HG03378 (cell line): ENCODE results near the gene NEURL3.
A peak's percentile ranks its signal among the peaks of the same experiment; 100 is the strongest.

Experiments
- ATAC-seq: cut with Tn5 transposase; IDR thresholded peaks from one replicate; pipeline ENCODE4 v1.9.1; 2021; ENCODE audit warnings: mild to moderate bottlenecking, moderate library complexity; ENCODE audit not compliant: unreplicated experiment

NEURL3 gene

DNA sequence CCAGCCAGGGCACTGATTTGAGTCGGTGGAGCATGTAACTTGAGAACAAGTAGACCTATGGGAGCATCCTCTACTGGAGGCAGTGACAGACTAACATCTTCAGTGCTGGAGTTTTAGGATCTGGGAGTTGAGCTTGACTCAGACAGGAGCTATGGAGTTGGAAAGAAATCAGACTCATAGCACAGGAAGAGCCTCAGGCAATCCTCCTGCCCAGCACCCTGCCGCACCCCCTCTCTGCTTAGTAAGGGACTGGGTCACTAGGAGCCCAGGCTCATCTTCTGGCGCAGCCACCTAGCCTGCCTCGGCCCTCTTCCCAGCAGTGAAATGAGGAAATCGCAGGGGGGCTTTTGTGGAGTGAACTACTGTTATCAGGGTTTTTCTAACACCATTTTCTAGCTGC is 35.0 kb upstream of the NEURL3 start:
- ATAC-seq = no peak

DNA sequence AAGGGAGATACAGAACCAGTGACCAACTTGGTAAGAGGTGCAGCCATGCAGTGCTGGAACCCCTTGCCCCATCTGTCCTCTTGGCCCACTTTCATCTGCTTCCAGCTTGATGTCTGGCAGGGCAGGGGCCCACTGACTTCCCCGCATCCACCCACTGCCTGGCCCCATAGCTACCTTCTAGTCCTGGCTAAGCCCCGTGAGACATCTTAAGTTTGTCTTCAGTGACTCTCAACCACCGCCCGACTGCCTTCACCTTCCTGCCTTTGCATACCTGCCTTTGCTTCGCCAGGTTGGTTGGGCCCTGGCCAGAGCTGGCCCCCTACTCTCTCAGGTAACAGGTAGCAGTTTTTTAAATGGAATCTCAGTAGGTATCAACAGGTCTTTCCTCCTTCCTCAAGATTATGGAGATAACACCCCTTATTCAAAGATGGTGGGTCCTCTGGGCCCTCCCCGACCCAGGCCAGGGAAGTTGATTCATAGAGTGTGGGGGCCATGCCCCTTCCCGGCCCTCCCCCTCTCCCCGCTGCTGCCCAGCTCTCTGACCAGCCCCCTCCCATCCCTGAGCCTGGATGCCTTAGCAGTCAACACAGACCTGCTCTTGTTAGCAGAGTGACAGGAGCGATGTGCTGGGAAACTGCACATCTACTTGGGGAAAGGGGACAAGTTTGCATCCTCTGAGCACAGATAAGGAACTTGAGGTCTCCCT is 34.2 kb upstream of the NEURL3 start:
- ATAC-seq = no peak

DNA sequence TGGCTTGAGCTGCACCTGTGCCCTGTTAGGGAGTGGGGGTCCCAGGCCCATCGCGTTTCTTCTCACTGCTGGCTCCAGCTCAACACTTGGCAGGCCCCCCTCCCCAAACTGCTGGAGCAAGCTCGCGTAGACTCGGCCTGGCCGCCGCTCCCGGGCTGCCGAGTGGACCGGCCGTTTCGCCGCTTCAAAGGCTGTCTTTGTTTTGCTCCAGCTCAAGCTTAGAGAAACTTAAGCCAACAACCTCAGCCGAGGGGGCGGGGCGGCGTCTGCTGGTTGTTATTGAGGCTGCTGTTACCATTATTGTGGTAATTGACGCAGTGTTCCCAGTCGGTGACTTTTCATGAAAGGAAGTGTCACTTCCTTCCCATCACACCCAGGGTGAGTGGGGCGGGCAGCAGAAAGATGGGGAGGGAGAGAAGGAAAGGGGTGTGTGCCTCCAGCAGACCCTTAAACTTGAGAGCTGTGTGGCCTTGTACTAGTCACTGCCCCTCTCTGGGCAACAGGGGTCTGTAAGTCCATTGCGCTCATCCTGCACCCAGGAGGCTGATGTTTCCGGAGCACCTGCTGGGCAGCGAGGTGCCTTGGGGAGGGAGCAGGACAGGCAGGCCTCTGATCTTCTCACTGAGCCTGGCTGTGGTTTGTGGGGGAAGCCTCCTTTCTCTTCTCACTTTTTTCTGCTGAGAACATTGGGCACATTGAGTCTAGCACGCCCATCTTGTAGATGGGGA is 33.5 kb upstream of the NEURL3 start:
- ATAC-seq = no peak

DNA sequence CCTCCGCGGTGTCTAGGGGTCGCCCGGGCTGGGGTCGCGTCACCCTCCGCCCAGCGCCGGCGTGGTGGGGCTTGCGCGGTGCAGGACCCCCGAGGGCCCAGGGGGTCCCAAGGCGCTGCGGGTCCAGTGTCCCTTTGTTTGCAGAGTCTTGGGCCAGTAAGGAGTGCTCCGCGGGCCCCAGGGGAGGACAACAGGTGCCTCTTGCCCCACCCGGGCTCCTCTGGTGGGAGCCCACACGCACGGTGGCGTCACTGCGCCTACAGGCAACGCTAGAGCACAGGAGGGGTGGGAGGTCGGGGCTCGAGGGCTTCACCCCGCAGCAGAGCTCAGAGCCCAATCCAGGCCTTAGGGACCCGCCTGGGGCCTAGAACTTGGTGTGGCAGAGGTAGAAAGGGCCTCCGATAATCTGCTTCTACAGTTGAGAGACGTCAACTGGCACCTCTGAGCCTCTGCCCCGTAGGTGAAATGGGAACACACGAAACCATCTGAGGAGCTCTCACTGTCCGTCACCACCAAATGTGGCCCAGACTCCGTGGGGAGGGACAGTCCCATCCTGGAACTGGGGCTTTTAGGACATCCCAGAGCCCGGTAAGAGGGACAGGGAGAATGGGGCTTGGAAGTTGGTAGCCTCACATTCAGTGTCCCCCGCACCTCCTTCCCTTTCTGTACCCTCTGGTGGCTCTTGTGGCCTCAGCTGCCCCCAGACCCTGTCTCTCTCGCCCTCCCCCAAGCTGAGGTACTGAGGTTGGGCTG is 32.8 kb upstream of the NEURL3 start:
- no peak for ATAC-seq

DNA sequence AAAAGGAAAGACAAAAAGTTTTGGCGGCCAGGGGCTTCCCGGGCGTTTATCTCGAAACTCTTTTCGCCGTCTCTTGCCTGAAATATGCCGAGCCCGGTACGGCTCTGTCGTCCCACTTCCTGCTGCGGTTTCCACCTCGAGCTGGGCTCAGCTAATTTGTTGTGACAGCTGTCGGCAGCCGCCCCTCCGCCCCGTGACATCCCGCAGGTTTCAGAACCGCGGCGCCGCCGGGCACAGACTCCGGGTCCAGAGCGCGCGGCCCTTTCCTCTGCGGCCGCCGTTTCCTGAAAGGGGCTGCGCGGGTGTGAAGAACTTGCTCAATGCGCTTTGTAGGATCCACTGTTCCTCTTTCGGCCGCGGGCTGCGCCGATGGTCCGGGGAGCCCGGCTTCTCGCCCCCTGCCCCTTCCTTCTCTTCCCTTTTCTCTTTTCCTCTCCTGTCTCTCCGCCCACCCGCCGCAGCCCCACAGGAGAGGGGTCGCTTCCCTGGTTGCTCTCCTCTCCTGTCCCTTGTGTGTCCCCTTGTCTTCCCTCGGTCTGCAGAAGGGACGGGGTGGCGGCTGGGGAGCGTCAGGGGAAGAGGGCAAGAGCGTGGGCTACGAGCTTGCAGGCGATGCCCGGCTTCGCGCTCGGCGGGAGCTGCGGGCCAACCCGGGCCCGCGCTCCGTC is 32.0 kb upstream of the NEURL3 start:
- peak; percentile 49 for ATAC-seq

DNA sequence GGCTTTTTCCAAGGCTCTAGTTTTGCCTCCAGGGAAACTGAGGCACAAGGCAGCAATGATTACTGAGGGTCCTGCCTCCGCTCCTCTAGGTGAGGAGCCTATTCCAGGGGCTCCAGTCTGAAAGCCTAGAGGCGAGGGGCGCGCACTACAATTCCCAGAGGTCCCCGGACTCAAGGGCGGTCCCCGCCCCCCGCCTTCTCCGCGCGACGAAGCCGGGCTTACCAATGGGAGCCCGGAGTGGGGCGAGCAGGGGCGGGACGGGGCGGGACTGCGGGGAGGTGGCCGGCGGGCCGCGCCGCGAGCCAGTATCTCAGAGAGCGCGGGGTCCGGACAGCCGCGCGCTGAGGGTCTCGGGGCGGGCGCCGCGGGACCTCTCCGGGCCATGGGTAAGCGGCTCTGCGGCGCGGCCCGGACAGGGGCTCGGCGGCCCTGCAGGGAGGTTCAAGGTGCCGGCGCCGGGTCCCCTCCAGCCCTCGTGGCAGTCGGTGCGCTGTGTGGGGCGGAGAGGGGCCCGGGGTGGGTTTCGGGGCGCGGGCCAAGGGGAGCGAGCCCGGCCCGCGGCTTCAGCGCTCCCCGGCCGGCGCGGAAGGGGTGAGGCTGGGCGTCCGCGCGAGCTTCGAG is 31.4 kb upstream of the NEURL3 start, which contains the start of gene ARID5A:
TSS of gene ARID5A (plus strand) at position 308 of the 621 bp plus-strand sequence. CDS start at position 383, 75 bp downstream.
- peak; percentile 26 for ATAC-seq

DNA sequence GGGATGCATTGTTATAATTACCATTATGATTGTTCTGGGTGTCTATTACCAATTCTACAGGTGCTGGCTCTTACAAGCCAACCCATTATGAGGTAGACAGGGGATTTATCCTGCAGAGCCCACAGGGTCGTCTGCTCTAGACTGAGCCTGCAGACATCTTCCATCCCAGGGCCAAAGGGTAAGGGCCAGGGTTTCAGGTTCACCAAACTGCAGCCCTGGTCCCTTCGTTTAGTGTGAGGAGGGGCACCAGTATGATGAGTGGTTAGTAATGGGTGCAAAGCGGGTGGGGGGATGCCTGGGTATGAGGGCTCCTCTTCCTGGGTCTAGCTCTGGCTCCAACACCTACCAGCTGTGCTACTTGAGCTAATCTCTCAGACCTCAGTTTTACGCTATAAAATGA is 30.2 kb upstream of the NEURL3 start:
- ATAC-seq = no peak

DNA sequence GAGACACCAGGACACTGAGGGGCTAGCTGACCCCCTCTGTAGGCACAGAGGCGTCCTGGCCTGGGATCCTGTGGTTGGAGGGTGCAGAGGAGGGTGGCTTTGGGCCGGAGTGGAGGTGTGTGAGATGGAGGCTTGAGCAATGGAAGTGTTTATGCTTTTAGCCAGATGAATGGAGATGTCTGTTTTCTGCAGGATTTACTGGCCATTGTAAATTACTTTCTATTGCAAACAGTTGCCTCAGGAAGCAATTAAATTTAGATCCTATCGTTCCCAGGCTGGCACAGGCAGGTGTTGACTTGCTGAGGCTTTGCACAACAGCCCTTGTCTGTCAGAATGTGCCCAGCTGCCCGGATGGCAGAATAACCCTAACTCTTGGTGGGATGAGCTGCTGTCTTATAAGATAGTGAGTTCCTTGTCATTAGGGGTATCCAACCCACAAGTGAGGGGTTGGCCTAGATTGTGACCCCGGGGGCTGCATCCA is 29.6 kb upstream of the NEURL3 start:
- no peak for ATAC-seq

DNA sequence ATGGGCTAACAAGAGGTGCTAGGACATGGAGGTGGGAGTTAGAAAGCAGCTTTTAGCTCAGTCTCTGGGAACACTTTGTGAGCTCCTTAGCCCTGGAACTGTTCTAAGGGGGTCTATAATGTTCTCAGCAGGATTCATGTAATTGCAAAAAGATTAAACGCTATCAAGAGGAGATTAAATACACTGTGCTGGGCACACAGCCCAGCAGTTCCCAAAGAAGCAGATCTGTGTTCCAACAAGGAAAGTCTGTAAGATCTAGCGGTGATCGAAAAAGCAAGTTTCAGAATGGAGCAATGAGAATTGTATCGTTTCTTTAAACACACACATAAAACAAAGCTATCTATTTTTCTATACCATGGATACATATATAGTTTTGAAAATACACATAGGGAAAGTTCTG is 29.0 kb upstream of the NEURL3 start:
- no peak for ATAC-seq

DNA sequence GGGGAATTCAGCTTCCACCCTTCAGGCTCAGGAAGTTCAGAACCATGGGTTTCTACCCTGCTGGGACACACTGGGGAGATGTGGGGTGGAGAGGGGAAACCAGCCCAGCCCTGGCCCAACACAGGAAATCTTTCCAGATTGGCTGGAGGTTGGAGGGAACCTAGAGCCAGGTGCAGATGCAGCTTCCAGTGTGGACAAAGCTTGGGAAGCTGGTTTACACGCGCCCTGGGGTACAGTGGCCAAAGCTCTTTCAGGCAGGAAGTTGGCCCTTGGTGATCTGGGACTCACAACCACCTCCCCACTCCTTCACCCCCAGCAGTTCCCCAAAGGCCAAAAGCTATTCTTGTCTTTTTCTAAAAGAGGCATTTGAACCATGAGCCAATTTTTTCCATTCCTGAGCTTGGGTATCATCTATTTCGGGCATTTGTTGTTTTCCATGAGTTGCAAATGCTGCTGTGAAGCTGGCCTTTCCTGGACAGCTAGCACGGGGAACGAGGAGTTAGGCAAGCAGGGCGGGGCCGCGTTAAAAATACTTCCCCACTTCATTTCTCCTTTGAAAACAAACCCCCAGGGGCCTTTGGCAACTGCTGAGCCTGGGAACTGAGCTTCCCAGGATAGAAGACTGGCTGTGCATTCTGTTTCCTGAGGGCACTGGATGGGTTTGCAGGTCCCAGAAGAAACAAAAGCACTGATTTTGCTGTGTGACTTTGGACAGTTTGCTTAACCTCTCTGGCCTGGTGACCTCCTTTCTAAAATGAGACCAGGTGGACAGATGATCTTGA is 28.3 kb upstream of the NEURL3 start:
- no peak for ATAC-seq

DNA sequence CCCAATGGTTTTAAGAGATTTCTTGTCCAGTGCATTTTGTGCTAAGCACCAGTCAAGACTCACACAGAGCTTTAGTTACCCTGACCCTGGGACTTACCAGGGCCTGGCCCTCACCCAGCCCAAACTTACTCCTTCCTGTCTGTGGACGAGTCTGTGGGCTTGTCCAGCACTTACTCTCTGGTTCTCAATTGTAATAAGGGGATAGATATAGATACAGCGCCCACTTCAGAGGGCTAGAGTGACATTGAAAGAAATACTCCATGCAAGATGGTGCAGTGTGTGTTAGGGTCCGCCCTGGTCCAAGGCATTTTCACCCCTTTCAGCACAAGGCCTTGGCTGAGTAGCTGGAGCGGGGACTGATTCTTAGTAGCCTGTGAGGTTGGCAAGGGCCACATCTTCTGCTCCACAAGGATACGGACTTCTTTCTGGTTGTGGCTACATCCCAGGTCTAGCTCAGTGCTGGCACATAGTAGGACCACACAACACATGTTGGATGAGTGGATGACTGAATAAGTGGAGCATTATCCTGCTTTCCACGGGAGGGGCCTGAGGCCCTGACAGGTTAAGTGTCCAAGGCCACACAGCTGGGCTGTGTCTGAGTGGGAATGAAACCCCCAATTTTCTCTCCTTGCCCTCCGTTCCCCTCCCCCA is 27.6 kb upstream of the NEURL3 start:
- ATAC-seq = no peak

DNA sequence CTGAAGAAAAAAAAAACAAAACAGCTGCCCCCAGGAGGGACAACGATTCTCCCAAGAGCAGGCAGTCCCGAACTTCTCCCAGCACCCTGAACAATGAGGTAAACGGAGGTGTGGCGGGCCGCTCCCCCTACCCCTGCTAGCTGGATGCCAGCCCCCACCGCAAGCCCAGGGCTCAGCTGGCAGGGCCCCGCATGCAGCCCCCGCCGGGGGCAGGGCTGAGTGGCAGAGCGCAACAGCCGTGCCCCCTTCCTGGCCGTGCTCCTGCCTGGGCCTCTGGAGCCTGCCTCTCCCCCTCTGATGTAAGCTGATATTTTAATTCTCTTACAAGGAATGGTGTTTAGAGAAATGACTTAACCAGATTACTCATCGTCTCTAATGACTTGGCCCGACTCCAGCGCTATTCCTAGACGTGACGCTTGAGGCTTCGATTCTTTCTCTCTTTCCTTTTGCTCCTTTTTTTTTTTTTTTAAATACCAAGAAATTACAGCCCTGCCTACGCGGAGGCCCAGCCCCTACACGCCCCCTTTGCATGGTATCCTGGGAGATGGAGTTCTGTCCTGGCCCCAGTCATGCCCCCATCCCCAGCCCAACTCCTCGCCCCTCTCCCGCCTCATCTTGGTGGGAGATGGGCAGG is 26.8 kb upstream of the NEURL3 start:
- ATAC-seq = peak; percentile 31

DNA sequence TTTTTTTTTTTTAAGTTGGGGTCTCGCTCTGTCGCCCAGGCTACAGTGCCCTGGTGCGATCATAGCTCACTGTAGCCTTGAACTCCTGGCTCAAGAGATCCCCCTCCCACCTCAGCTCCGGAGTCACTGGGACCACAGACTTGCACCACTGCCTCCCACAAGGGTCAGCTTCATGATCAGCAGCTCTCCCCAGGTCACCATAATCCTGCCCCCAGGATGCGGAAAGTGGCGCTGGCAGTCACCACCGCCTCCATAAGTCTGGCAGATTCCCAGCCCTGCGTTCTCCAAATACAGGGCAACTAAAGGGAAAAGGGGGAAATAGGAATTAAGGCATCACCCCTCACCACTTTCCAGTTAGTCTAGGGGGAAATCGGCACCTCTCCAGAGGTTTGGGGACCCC is 26.2 kb upstream of the NEURL3 start:
- ATAC-seq = no peak

DNA sequence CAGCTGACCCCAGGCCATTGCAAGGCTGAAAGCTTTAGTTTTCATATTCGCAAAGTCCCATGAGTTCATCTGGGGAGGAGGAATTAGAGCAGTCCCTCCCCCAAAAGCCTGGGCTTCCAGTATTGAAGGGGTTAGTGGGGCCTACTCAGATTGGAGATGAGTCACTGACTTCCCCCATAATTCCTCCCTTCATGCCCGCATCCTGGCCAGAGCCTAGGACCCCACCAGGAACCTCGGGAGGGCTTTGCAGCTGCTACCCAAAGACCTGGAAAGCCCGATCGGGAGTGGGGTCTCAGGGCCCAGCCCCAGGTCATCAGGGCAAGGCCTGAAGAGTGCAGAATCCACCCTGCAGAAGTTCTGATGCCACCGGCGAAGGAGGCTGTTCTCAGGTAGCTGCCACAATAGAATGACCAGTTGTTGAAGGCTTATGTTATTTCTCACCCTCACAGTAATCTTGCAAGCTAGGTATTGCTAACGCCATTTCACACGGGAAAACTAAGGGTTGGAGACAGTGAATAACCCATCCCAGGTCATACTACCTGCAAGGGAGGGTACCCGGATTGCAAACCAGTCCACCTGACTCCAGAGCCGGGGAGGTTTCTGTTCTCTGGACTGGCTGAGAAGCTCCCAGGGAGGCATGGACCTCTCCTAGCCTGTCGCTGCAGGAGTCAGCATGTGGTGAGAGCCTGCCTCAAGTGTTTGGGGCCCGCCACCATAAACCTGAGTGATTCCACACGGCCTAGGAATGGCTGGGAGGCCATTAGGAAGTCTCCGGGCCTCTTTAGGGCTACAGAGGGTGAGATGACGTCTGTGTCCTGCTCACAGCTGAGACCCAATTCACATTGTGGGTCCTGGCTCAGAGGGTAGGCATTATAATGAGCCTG is 25.6 kb upstream of the NEURL3 start:
- no peak for ATAC-seq

DNA sequence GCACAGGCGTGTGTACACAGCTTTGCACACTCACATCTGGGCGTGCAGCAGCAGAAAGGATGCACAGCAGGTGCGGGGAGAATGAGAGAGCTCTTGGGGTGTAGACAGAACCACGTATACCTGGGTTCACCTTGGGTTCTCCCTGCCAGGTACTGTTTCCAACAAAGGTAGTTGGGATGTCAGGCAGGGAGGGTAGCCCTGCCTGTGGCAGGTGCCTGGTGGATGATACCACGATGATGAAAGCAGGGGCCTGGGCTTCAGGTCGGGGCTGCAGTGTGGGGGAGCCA is 24.9 kb upstream of the NEURL3 start:
- ATAC-seq = no peak

DNA sequence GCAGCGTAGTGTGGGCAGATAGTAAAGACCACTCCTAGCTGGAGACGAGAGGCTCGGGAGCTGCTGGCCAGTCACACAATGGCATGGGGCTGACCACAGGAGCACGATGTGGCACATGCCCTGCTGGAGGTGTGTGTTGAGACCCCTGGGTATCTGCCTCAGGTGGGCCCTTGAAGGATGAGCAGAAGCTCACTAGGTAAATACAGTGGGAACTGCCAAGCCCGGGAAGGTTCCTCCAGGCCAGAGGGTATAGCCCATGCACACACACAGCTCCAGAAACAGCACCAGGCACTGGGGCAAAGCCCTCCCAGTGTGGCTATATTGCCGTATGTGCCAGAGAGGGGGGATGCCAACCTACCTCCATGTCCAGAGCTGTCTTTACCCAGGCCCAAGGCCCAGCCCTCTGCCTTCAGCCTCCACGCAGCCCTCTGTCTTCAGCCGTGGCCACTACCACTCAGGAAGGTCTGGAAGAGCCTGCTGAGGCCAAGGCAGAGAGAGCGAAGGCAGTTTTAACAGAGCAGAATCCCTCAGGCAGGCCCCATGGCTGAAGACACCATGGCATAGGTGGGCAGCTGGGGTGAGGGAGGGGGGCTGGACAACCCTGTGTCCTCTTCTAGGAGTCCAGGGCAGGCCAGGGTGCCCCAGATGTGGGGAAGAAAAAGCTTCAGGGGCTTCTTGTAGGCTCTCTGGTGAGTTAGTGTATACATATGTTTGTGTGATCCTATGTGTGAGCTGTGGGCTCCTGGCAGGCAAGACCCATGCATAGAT is 24.4 kb upstream of the NEURL3 start:
- no peak for ATAC-seq

DNA sequence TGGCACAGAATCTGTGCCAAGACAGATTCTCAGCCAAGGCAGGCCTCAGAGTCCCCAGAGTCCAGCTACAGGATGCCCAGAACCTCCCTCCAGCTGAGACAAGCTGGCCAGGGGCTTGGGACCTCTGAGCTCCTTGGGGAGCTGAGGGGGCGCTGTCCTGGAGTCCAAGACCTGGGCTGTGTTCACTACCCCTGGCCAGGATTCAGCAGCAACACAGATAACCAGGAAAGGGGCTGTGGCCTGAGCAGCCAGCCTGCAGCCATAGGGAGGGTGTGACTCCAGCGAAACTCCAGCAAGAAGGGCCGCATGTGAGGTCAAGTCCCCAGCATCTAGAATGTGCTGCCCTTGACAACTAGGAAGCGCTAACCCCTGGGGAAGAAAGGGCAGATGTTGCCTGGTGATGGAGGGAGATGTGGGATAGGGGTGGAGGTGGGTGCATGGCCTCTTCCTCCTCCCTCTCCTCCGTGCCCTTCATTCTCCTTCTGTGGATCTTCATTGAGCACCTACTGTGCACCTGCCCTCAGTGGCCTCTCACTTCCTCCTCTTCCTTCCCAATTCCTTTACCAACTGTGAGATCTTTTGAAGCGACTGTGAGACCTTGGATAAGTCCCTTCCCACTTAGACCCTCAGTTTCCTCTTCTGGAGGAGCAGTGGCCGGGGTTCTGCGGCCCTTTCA is 23.7 kb upstream of the NEURL3 start:
- no peak for ATAC-seq
